Liver (tissue), 9 donors: ENCODE measurements around the gene TFG. TPM values are rescaled to one million over a fixed set of nuclear protein-coding genes. Genes with fewer than 3 reads are reported as not detected.
A peak's percentile ranks its signal among the peaks of the same experiment; 100 is the strongest.

Experiments
- DNase-seq: peaks from one replicate; pipeline ENCODE4 v3.0.0-alpha.2; 2017; ENCODE audit warnings: low spot score
- H3K27ac ChIP-seq, 2 donors: one replicate each; pipeline ENCODE4 v1.7.0; 2013; ENCODE audit warnings: inconsistent platforms in 2 of 2, low read length in 2 of 2, control low read depth in 1 of 2, low read depth in 1 of 2, mild to moderate bottlenecking in 1 of 2
- H3K27me3 ChIP-seq, 4 donors: one replicate each; pipeline versions ENCODE4 v1.6.1 to v1.7.0; 2013; ENCODE audit warnings: low read length in 3 of 4, inconsistent platforms in 1 of 4, mild to moderate bottlenecking in 1 of 4, moderate library complexity in 1 of 4; ENCODE audit not compliant: control insufficient read depth in 4 of 4, insufficient read depth in 4 of 4
- H3K36me3 ChIP-seq, 4 donors: one replicate each; pipeline versions ENCODE4 v1.6.1 to v1.7.0; 2013; ENCODE audit warnings: low read length in 3 of 4, mild to moderate bottlenecking in 3 of 4, low read depth in 1 of 4, moderate library complexity in 1 of 4; ENCODE audit not compliant: control insufficient read depth in 4 of 4, insufficient read depth in 3 of 4
- H3K4me1 ChIP-seq, 4 donors: one replicate each; pipeline versions ENCODE4 v1.6.1 to v1.7.0; 2013; ENCODE audit warnings: low read length in 3 of 4, mild to moderate bottlenecking in 3 of 4, moderate library complexity in 1 of 4; ENCODE audit not compliant: control insufficient read depth in 4 of 4, insufficient read depth in 4 of 4
- H3K4me3 ChIP-seq, 3 donors: one replicate each; pipeline versions ENCODE4 v1.6.1 to v1.7.0; 2013; ENCODE audit warnings: low read length in 3 of 3, control low read depth in 1 of 3, low read depth in 1 of 3, mild to moderate bottlenecking in 1 of 3
- H3K9ac ChIP-seq, 2 donors: one replicate each; pipeline ENCODE4 v1.7.0; 2013; ENCODE audit warnings: low read length in 2 of 2, mild to moderate bottlenecking in 2 of 2, moderate library complexity in 2 of 2, control low read depth in 1 of 2, low read depth in 1 of 2
- H3K9me3 ChIP-seq, 4 donors: one replicate each; pipeline versions ENCODE4 v1.6.1 to v1.7.0; 2013; ENCODE audit warnings: low read length in 3 of 4; ENCODE audit not compliant: control insufficient read depth in 4 of 4
- ATF3 ChIP-seq: IDR thresholded peaks from 2 replicates; pipeline ENCODE4 v1.6.1; 2016; ENCODE audit warnings: antibody characterized with exemption
- CTCF ChIP-seq: fragments of 150-350 bp; IDR thresholded peaks from 2 replicates; pipeline ENCODE4 v1.5.1; 2017; ENCODE audit warnings: improper control_type of control experiment, low read depth, low read length; ENCODE audit not compliant: missing input control
- EGR1 ChIP-seq, 2 donors: IDR thresholded peaks; 2 replicates each; pipeline ENCODE4 v1.6.1; 2016 to 2018; ENCODE audit warnings: antibody characterized with exemption in 2 of 2, low read depth in 2 of 2
- FOXA1 ChIP-seq: IDR thresholded peaks from 2 replicates; pipeline ENCODE4 v1.6.1; 2016; ENCODE audit warnings: antibody characterized with exemption
- FOXA2 ChIP-seq: IDR thresholded peaks from 2 replicates; pipeline ENCODE4 v1.6.1; 2016; ENCODE audit warnings: antibody characterized with exemption
- GABPA ChIP-seq, 2 donors: IDR thresholded peaks in 1 of 2; conservative IDR thresholded peaks in 1 of 2; 2 replicates each; pipeline ENCODE4 v1.6.1; 2016; ENCODE audit warnings: antibody characterized with exemption in 2 of 2, mild to moderate bottlenecking in 1 of 2, moderate library complexity in 1 of 2
- HNF4A ChIP-seq, 2 donors: conservative IDR thresholded peaks; 2 replicates each; pipeline ENCODE4 v1.6.1; 2016; ENCODE audit warnings: antibody characterized with exemption in 2 of 2, mild to moderate bottlenecking in 2 of 2
- HNF4G ChIP-seq: IDR thresholded peaks from 2 replicates; pipeline ENCODE4 v1.6.1; 2016; ENCODE audit warnings: antibody characterized with exemption
- JUND ChIP-seq, 2 donors: IDR thresholded peaks; 2 replicates each; pipeline ENCODE4 v1.6.1; 2016; ENCODE audit warnings: antibody characterized with exemption in 2 of 2
- MAX ChIP-seq: IDR thresholded peaks from 2 replicates; pipeline ENCODE4 v1.6.1; 2016; ENCODE audit warnings: antibody characterized with exemption
- NR2F2 ChIP-seq: IDR thresholded peaks from 2 replicates; pipeline ENCODE4 v1.6.1; 2016; ENCODE audit warnings: antibody characterized with exemption
- RAD21 ChIP-seq, 2 donors: IDR thresholded peaks; 2 replicates each; pipeline ENCODE4 v1.6.1; 2016; ENCODE audit warnings: antibody characterized with exemption in 2 of 2, mild to moderate bottlenecking in 2 of 2
- REST ChIP-seq: IDR thresholded peaks from 2 replicates; pipeline ENCODE4 v1.6.1; 2016; ENCODE audit warnings: antibody characterized with exemption, mild to moderate bottlenecking
- RXRA ChIP-seq, 2 donors: IDR thresholded peaks; 2 replicates each; pipeline ENCODE4 v1.6.1; 2017 to 2018; ENCODE audit warnings: antibody characterized with exemption in 2 of 2, mild to moderate bottlenecking in 1 of 2
- SP1 ChIP-seq: IDR thresholded peaks from 2 replicates; pipeline ENCODE4 v1.6.1; 2018; ENCODE audit warnings: antibody characterized with exemption, mild to moderate bottlenecking
- TAF1 ChIP-seq: conservative IDR thresholded peaks from 2 replicates; pipeline ENCODE4 v1.6.1; 2016; ENCODE audit warnings: antibody characterized with exemption, mild to moderate bottlenecking
- YY1 ChIP-seq: IDR thresholded peaks from 2 replicates; pipeline ENCODE4 v1.6.1; 2016; ENCODE audit warnings: antibody characterized with exemption, mild to moderate bottlenecking
- ZBTB33 ChIP-seq: IDR thresholded peaks from 2 replicates; pipeline ENCODE4 v1.6.1; 2016; ENCODE audit warnings: antibody characterized with exemption
- WGBS: extraction: QIAGEN DNeasy Blood & Tissue Kit; methylation state at CpG from one replicate; pipeline ENCODE4 v1.1.7; 2013; 5-methylcytosine and 5-hydroxymethylcytosine counted together
- polyA plus RNA-seq, 2 donors: library from polyadenylated mRNA; stranded (reverse) in 1 of 2; unstranded in 1 of 2; fragments of 200-250 nt in 1 of 2; fragments of >200 nt in 1 of 2; fragmentation: Nextera tagmentation in 1 of 2; extraction: Ambion mirVana in 1 of 2; gene quantifications; one replicate each; pipeline versions ENCODE4 v1.2.1 to v1.2.3, GENCODE V29; 2013 to 2015
- total RNA-seq, 2 donors: library from RNA; depleted of rRNA; stranded (reverse); fragments of >200 nt; gene quantifications; one replicate each; pipeline ENCODE4 v1.2.3, GENCODE V29; 2014
- donor health status: healthy.
- donor health status: healthy.
- donor health status: healthy.
- donor health status: healthy.
- donor health status: healthy.

TFG gene
- total and polyA plus RNA-seq, 4 donors, result 42.4 to 70.8 (median 65.0) TPM

- Histone ChIP-seq H3K9me3 (no peaks in the 10 kb centered on the region), H3K36me3 (peaks cover under 1 to 11% (median 4%) of the 10 kb centered on the region in 4 donors), H3K27ac (peak overlapping the region; percentile 56 to 60), H3K27me3 (no peaks in the 10 kb centered on the region), H3K4me3 (no peak overlapping the region), H3K9ac (no peak overlapping the region), H3K4me1 (peaks cover 6 to 40% (median 25%) of the 10 kb centered on the region in 4 donors)
- 23% methylated on average over 2 of the region's 2 CpGs for WGBS
- DNase-seq, result no peak
- TF ChIP-seq HNF4A (conservative IDR thresholded peaks at IDR 0.05) (peak; percentile 94 to 95), EGR1 (IDR thresholded peaks at IDR 0.05; ENCODE audit: low read depth in 2 of 2) (peak in 1 of 2 donors; percentile 40), YY1 (peak; percentile 93), NR2F2 (no peak), JUND (IDR thresholded peaks at IDR 0.05) (peak; percentile 52 to 56), FOXA2 (peak; percentile 31), FOXA1 (no peak), RAD21 (IDR thresholded peaks at IDR 0.05) (peak; percentile 25 to 49), TAF1 (no peak), ZBTB33 (peak; percentile 54), RXRA (IDR thresholded peaks at IDR 0.05) (peak; percentile 52 to 73), CTCF (no peak), MAX (peak; percentile 33), ATF3 (no peak), HNF4G (peak; percentile 84), SP1 (peak; percentile 89), GABPA (IDR thresholded peaks at IDR 0.05 in 1 of 2, conservative IDR thresholded peaks at IDR 0.05 in 1 of 2) (no peak), REST (no peak)
Measured at GRCh38 chr3:100756441-100756840, 47.1 kb downstream of the TFG start.
